M059J (cell line): ENCODE data around the gene FAM149B1. TPM values are rescaled to one million over a fixed set of nuclear protein-coding genes. Genes with fewer than 3 reads are reported as not detected.
"Not testable (repeated sequence)": the region's sequence is repeated elsewhere in the genome, so short reads cannot be mapped to it uniquely, and the experiment has no call there.

ENCODE experiments used
- DNase-seq: peaks from one replicate; pipeline ENCODE4 v3.0.0-alpha.2; 2012; ENCODE audit warnings: low read depth
- total RNA-seq: library from RNA; depleted of rRNA; stranded (reverse); fragments of >200 nt; shearing (Covaris generic); gene quantifications from 2 replicates; pipeline ENCODE4 v1.2.3, GENCODE V29; 2014

Gene FAM149B1
- total RNA-seq, 1 experiment from 2014 or later = 10.3 TPM

- DNase-seq = no peak
Observed at GRCh38 chr10:73233883-73234282, 66.0 kb downstream of the FAM149B1 start.

- no peak for DNase-seq
Observed at GRCh38 chr10:73234695-73235094, 66.8 kb downstream of the FAM149B1 start.

GRCh38 chr10:73238990-73239566, 71.2 kb downstream of the FAM149B1 start:
- no peak for DNase-seq

- no peak for DNase-seq
Observed at GRCh38 chr10:73239908-73240307, 72.0 kb downstream of the FAM149B1 start.

- no peak for DNase-seq
Observed at GRCh38 chr10:73244866-73245477, 77.1 kb downstream of the FAM149B1 start.

GRCh38 chr10:73246322-73246645, 78.4 kb downstream of the FAM149B1 start:
- no peak for DNase-seq

- DNase-seq = peak; percentile 93
Observed at GRCh38 chr10:73246646-73247508, 79.0 kb downstream of the FAM149B1 start, which contains the start of gene DNAJC9. DNAJC9 (minus strand) TSS chr10:73247255; CDS start chr10:73247189, 66 bp downstream.

- peak; percentile 12 for DNase-seq
Observed at GRCh38 chr10:73247509-73248258, 79.8 kb downstream of the FAM149B1 start.

GRCh38 chr10:73248259-73248724, 80.4 kb downstream of the FAM149B1 start:
- no peak for DNase-seq

GRCh38 chr10:73251683-73252444, 83.9 kb downstream of the FAM149B1 start:
- no peak for DNase-seq

GRCh38 chr10:73252445-73253224, 84.7 kb downstream of the FAM149B1 start, which contains the start of gene MRPS16:
MRPS16 (minus strand) TSS chr10:73252644; CDS start chr10:73252482, 162 bp downstream.
- peak; percentile 97 for DNase-seq

- DNase-seq = peak; percentile 12
Observed at GRCh38 chr10:73253225-73253555, 85.3 kb downstream of the FAM149B1 start.

GRCh38 chr10:73258612-73259011, 90.7 kb downstream of the FAM149B1 start:
- not testable (repeated sequence) for DNase-seq

- no peak for DNase-seq
Observed at GRCh38 chr10:73261362-73261995, 93.6 kb downstream of the FAM149B1 start.

- DNase-seq = peak; percentile 91
Observed at GRCh38 chr10:73262105-73262730, 94.3 kb downstream of the FAM149B1 start.

- no peak for DNase-seq
Observed at GRCh38 chr10:73262880-73263555, 95.1 kb downstream of the FAM149B1 start.

- peak; percentile 60 for DNase-seq
Observed at GRCh38 chr10:73263693-73264347, 95.9 kb downstream of the FAM149B1 start.

- no peak for DNase-seq
Observed at GRCh38 chr10:73264423-73264822, 96.5 kb downstream of the FAM149B1 start.
